ENCODE results near the gene USP6NL. TPM values are rescaled to one million over a fixed set of nuclear protein-coding genes. Genes with fewer than 3 reads are reported as not detected.

Gene USP6NL
- total and polyA plus RNA-seq, 2 of the 13 experiments (the other 11 are each of a cell fraction or from before 2014, with no cell fraction given), result 10.5 to 22.9 TPM

GRCh38 chr10:11586170-11586569, 25.3 kb downstream of the USP6NL start:
- no peak overlapping the region for H3K9ac ChIP-seq (ENCODE audit: insufficient read depth, low read depth, low read length)
- peaks cover 86% of the 10 kb centered on the region for H3K79me2 ChIP-seq (ENCODE audit: insufficient read depth, low read length)
- in situ Hi-C loops (cut with HindIII; ENCODE audit: extremely low pct_ligation_motif_present, low pct_unique_long_range_greater_than_20kb) (no loop called here), intact Hi-C loops (cut with micrococcal nuclease; ENCODE audit: unreplicated experiment) (no loop called here)
- H3K27me3 ChIP-seq (ENCODE audit: control insufficient read depth in 1 of 2, insufficient read depth in 2 of 2, low read length in 2 of 2), result no peaks in the 10 kb centered on the region
- ATAC-seq (no peak), FAIRE-seq (no peak), DNase-seq (ENCODE audit: low spot score) (no peak)
- H3K4me2 ChIP-seq (ENCODE audit: low read depth, low read length), result no peak overlapping the region
- H3K4me3 ChIP-seq (replicated peaks in 1 of 3; ENCODE audit: insufficient read depth in 1 of 3, low read depth in 2 of 3, low read length in 3 of 3), result no peak overlapping the region
- POLR2A ChIA-PET, result no interaction called here
- no peak overlapping the region for H3K27ac ChIP-seq (ENCODE audit: extremely low read length, insufficient read depth, low read length)
- peaks cover 0 to 5% of the 10 kb centered on the region in 2 experiments; a peak in 3 of 5 replicates for H3K36me3 ChIP-seq (replicated peaks in 1 of 2; ENCODE audit: control insufficient read depth in 1 of 2, insufficient read depth in 2 of 2, low read length in 2 of 2)
- TF ChIP-seq HNF1B (CRISPR knock-in tag; IDR thresholded peaks at IDR 0.05) (no peak), NFE2 (CRISPR knock-in tag; IDR thresholded peaks at IDR 0.05) (no peak), HOXA5 (CRISPR knock-in tag; IDR thresholded peaks at IDR 0.05) (no peak), ZSCAN31 (CRISPR knock-in tag; IDR thresholded peaks at IDR 0.05; ENCODE audit: low read depth) (no peak), ZNF251 (CRISPR knock-in tag; IDR thresholded peaks at IDR 0.05) (no peak), ATF7 (IDR thresholded peaks at IDR 0.05) (0 out of 2 replicates have a peak, but pooled peaks have one; percentile 9), ATF7 (CRISPR knock-in tag; IDR thresholded peaks at IDR 0.05) (no peak)
- peaks cover 3% of the 10 kb centered on the region; the same call in 1 of the 2 replicates for H4K20me1 ChIP-seq (ENCODE audit: insufficient read depth, low read length)
- no peak overlapping the region for H2AFZ ChIP-seq (ENCODE audit: low read length)
- no peaks in the 10 kb centered on the region for H3K9me3 ChIP-seq (ENCODE audit: low read length)
- peaks cover 46% of the 10 kb centered on the region for H3K4me1 ChIP-seq (ENCODE audit: insufficient read depth, low read length)
- CTCF ChIA-PET (ENCODE audit: low intra/inter-chr PET ratio, low total read pairs), result no interaction called here
- no TSS peak for BruUV-seq (replicated peaks)

DNA sequence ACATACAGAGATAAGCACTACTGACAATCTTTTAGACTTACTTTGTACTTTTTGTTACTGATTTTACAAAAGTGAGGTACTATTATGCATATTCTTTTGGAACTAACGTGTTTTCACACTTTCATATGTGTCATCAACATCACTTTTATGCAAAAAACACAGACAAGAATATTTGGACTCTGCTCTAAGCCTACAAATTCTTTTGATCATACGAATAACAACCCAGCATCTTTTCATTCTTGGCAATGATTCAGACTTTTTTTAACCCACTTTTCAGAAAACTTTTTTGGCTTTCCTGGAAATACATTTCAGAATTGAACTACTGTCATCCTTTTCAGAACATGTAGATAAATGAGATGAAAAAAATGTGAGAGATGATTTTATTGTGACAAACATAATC, 30.2 kb downstream of the USP6NL start:
- CTCF ChIA-PET (ENCODE audit: low intra/inter-chr PET ratio, low total read pairs), result no interaction called here
- no TSS peak for BruUV-seq (replicated peaks)
- no peak for TF ChIP-seq ZBTB8A (CRISPR knock-in tag; IDR thresholded peaks at IDR 0.05; ENCODE audit: borderline replicate concordance, low read depth)
- no peak for TF ChIP-seq ZNF607 (CRISPR knock-in tag; IDR thresholded peaks at IDR 0.05; ENCODE audit: borderline replicate concordance)
- no peak for TF ChIP-seq MIER2 (CRISPR knock-in tag; IDR thresholded peaks at IDR 0.05)
- TF ChIP-seq NR2F2 (IDR thresholded peaks at IDR 0.05; ENCODE audit: borderline replicate concordance, low read depth), result no peak
- no peak for TF ChIP-seq ZNF776 (CRISPR knock-in tag; IDR thresholded peaks at IDR 0.05)
- no peak for TF ChIP-seq MBNL3 (CRISPR knock-in tag; conservative IDR thresholded peaks at IDR 0.05)
- TF ChIP-seq, protein P1, sequence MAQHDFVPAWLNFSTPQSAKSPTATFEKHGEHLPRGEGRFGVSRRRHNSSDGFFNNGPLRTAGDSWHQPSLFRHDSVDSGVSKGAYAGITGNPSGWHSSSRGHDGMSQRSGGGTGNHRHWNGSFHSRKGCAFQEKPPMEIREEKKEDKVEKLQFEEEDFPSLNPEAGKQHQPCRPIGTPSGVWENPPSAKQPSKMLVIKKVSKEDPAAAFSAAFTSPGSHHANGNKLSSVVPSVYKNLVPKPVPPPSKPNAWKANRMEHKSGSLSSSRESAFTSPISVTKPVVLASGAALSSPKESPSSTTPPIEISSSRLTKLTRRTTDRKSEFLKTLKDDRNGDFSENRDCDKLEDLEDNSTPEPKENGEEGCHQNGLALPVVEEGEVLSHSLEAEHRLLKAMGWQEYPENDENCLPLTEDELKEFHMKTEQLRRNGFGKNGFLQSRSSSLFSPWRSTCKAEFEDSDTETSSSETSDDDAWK (CRISPR knock-in tag; IDR thresholded peaks at IDR 0.05), result no peak
- TF ChIP-seq SOX6 (IDR thresholded peaks at IDR 0.05), result no peak
- TF ChIP-seq SOX6 (CRISPR knock-in tag; IDR thresholded peaks at IDR 0.05), result no peak
- no peak for TF ChIP-seq ZNF7 (CRISPR knock-in tag; IDR thresholded peaks at IDR 0.05)
- no peak for TF ChIP-seq GABPB1 (CRISPR knock-in tag; IDR thresholded peaks at IDR 0.05)
- no peak for TF ChIP-seq XBP1 (CRISPR knock-in tag; IDR thresholded peaks at IDR 0.05)
- TF ChIP-seq ZNF569 (CRISPR knock-in tag; IDR thresholded peaks at IDR 0.05; ENCODE audit: borderline replicate concordance), result no peak

More for the DNA sequence above, 30.2 kb downstream of the USP6NL start:
- POLR2A ChIA-PET, result no interaction called here
- intact Hi-C loops (cut with micrococcal nuclease; ENCODE audit: unreplicated experiment) (no loop called here), in situ Hi-C loops (cut with HindIII; ENCODE audit: extremely low pct_ligation_motif_present, low pct_unique_long_range_greater_than_20kb) (no loop called here)
- H3K9me3 ChIP-seq (ENCODE audit: low read length), result no peaks in the 10 kb centered on the region
- no peak for DNase-seq (ENCODE audit: low spot score)
- H3K4me2 ChIP-seq (ENCODE audit: low read depth, low read length), result no peak overlapping the region
- no peak overlapping the region for H3K27ac ChIP-seq (ENCODE audit: extremely low read length, insufficient read depth, low read length)
- H3K36me3 ChIP-seq (replicated peaks in 1 of 2; ENCODE audit: control insufficient read depth in 1 of 2, insufficient read depth in 2 of 2, low read length in 2 of 2), result peaks cover 0 to 5% of the 10 kb centered on the region in 2 experiments; a peak in 2 of 5 replicates
- FAIRE-seq, result peak; percentile 8
- H3K79me2 ChIP-seq (ENCODE audit: insufficient read depth, low read length), result peaks cover 84% of the 10 kb centered on the region
- H2AFZ ChIP-seq (ENCODE audit: low read length), result no peak overlapping the region
- 90% methylated on average over 2 of the region's 2 CpGs for WGBS (ENCODE audit: low lambda C conversion rate)
- no peak for ATAC-seq
- 0 out of 2 replicates have a peak, but pooled peaks cover 3% of the 10 kb centered on the region for H4K20me1 ChIP-seq (ENCODE audit: insufficient read depth, low read length)
- H3K27me3 ChIP-seq (ENCODE audit: control insufficient read depth in 1 of 2, insufficient read depth in 2 of 2, low read length in 2 of 2), result no peaks in the 10 kb centered on the region
- H3K4me3 ChIP-seq (replicated peaks in 1 of 3; ENCODE audit: insufficient read depth in 1 of 3, low read depth in 2 of 3, low read length in 3 of 3), result no peak overlapping the region
- no peak overlapping the region for H3K9ac ChIP-seq (ENCODE audit: insufficient read depth, low read depth, low read length)
- peaks cover 49% of the 10 kb centered on the region for H3K4me1 ChIP-seq (ENCODE audit: insufficient read depth, low read length)

All from HepG2 (cell line).